Mesenchymal stem cell (in vitro differentiated cells and primary cell): ENCODE measurements around the gene KLF14.
"Not testable (repeated sequence)": the region's sequence is repeated elsewhere in the genome, so short reads cannot be mapped to it uniquely, and the experiment has no call there.

Experiments
- DNase-seq: peaks from one replicate; pipeline ENCODE4 v3.0.0-alpha.2; 2013
- H2AFZ ChIP-seq: one replicate; pipeline ENCODE4 v1.6.1; 2013; ENCODE audit warnings: low read depth, mild to moderate bottlenecking, control low read depth, inconsistent platforms, low read length, moderate library complexity
- H2AK5ac ChIP-seq: 2 replicates; pipeline ENCODE4 v1.6.1; 2013; ENCODE audit warnings: low read length, moderate library complexity, mild to moderate bottlenecking, inconsistent platforms; ENCODE audit not compliant: severe bottlenecking
- H2BK120ac ChIP-seq: one replicate; pipeline ENCODE4 v1.6.1; 2013; ENCODE audit warnings: low read depth, mild to moderate bottlenecking, inconsistent platforms, low read length, moderate library complexity
- H2BK12ac ChIP-seq, 2 experiments: one replicate each; pipeline ENCODE4 v1.6.1; 2013; ENCODE audit warnings: inconsistent platforms in 2 of 2, low read length in 2 of 2, mild to moderate bottlenecking in 2 of 2, moderate library complexity in 2 of 2, control low read depth in 1 of 2
- H2BK15ac ChIP-seq: one replicate; pipeline ENCODE4 v1.6.1; 2013; ENCODE audit warnings: mild to moderate bottlenecking, low read depth, inconsistent platforms; ENCODE audit not compliant: poor library complexity, severe bottlenecking
- H2BK5ac ChIP-seq: 2 replicates; pipeline ENCODE4 v1.6.1; 2013; ENCODE audit warnings: low read depth, mild to moderate bottlenecking, low read length, control low read depth, inconsistent platforms; ENCODE audit not compliant: poor library complexity, severe bottlenecking
- H3K14ac ChIP-seq, 2 experiments: one replicate each; pipeline ENCODE4 v1.6.1; 2013; ENCODE audit warnings: inconsistent platforms in 2 of 2, low read length in 2 of 2, control low read depth in 1 of 2, mild to moderate bottlenecking in 1 of 2, moderate library complexity in 1 of 2
- H3K18ac ChIP-seq, 2 experiments: one replicate each; pipeline ENCODE4 v1.6.1; 2013; ENCODE audit warnings: inconsistent platforms in 2 of 2, low read length in 2 of 2, control low read depth in 1 of 2, low read depth in 1 of 2, mild to moderate bottlenecking in 1 of 2
- H3K23ac ChIP-seq, 2 experiments: one replicate each; pipeline ENCODE4 v1.6.1; 2013; ENCODE audit warnings: inconsistent platforms in 2 of 2, low read length in 2 of 2, mild to moderate bottlenecking in 2 of 2, moderate library complexity in 2 of 2, control low read depth in 1 of 2
- H3K27ac ChIP-seq: 2 replicates; pipeline ENCODE4 v1.5.1; 2013; ENCODE audit warnings: mild to moderate bottlenecking, moderate library complexity, low read length, control low read depth, inconsistent platforms; ENCODE audit not compliant: poor library complexity, severe bottlenecking
- H3K27me3 ChIP-seq, 2 experiments: 2 replicates each; pipeline versions ENCODE4 v1.6.1 to v1.7.0; 2013; ENCODE audit warnings: low read length in 2 of 2, mild to moderate bottlenecking in 2 of 2, moderate library complexity in 2 of 2, control low read depth in 1 of 2, inconsistent platforms in 1 of 2; ENCODE audit not compliant: control insufficient read depth in 1 of 2, insufficient read depth in 1 of 2
- H3K36me3 ChIP-seq, 2 experiments: 2 replicates each; pipeline versions ENCODE4 v1.6.1 to v1.7.0; 2013; ENCODE audit warnings: low read length in 2 of 2, control low read depth in 1 of 2, inconsistent platforms in 1 of 2, low read depth in 1 of 2, mild to moderate bottlenecking in 1 of 2; ENCODE audit not compliant: insufficient read depth in 2 of 2, control insufficient read depth in 1 of 2
- H3K4ac ChIP-seq, 2 experiments: one replicate each; pipeline ENCODE4 v1.6.1; 2013; ENCODE audit warnings: inconsistent platforms in 2 of 2, low read length in 2 of 2, mild to moderate bottlenecking in 2 of 2, moderate library complexity in 2 of 2, control low read depth in 1 of 2, low read depth in 1 of 2
- H3K4me1 ChIP-seq: 2 replicates; pipeline ENCODE4 v1.6.1; 2013; ENCODE audit warnings: low read depth, low read length, control low read depth; ENCODE audit not compliant: control insufficient read depth, insufficient read depth
- H3K4me2 ChIP-seq: 2 replicates; pipeline ENCODE4 v1.6.1; 2013; ENCODE audit warnings: low read length, mild to moderate bottlenecking, inconsistent platforms; ENCODE audit not compliant: poor library complexity, severe bottlenecking
- H3K4me3 ChIP-seq, 2 experiments: 2 replicates each; pipeline versions ENCODE4 v1.5.1 to v1.7.0; 2013; ENCODE audit warnings: low read length in 2 of 2, mild to moderate bottlenecking in 2 of 2, control low read depth in 1 of 2, low read depth in 1 of 2; ENCODE audit not compliant: insufficient read depth in 1 of 2
- H3K79me1 ChIP-seq: replicated peaks from 2 replicates; pipeline ENCODE4 v1.6.1; 2013; ENCODE audit warnings: mild to moderate bottlenecking, control low read depth, low read length, inconsistent platforms; ENCODE audit not compliant: poor library complexity, severe bottlenecking
- H3K9ac ChIP-seq: 2 replicates; pipeline ENCODE4 v1.7.0; 2013; ENCODE audit warnings: mild to moderate bottlenecking, low read length, moderate library complexity
- H3K9me3 ChIP-seq: 2 replicates; pipeline ENCODE4 v1.7.0; 2013; ENCODE audit warnings: mild to moderate bottlenecking, low read length; ENCODE audit not compliant: control insufficient read depth
- H4K8ac ChIP-seq: one replicate; pipeline ENCODE4 v1.6.1; 2013; ENCODE audit warnings: inconsistent platforms, mild to moderate bottlenecking, low read length, moderate library complexity
- H4K91ac ChIP-seq: one replicate; pipeline ENCODE4 v1.6.1; 2013; ENCODE audit warnings: mild to moderate bottlenecking, low read length, inconsistent platforms
- WGBS: methylation state at CpG from one replicate; pipeline ENCODE4 v1.1.7; 2013; ENCODE audit warnings: mixed read lengths; 5-methylcytosine and 5-hydroxymethylcytosine counted together

Gene KLF14

GRCh38 chr7:130768854-130769253, 34.8 kb upstream of the KLF14 start:
- DNase-seq = no peak
- Histone ChIP-seq H3K4me3 (no peak overlapping the region), H3K9me3 (peaks cover 19% of the 10 kb centered on the region), H4K8ac (no peak overlapping the region), H4K91ac (no peak overlapping the region), H2AK5ac (no peak overlapping the region), H3K4me2 (no peak overlapping the region), H3K14ac (no peak overlapping the region), H3K4me1 (no peaks in the 10 kb centered on the region), H3K27me3 (no peaks in the 10 kb centered on the region), H2AFZ (no peak overlapping the region), H3K9ac (no peak overlapping the region), H3K23ac (no peak overlapping the region), H3K4ac (no peak overlapping the region), H2BK15ac (no peak overlapping the region), H2BK12ac (no peak overlapping the region), H3K36me3 (no peaks in the 10 kb centered on the region), H2BK5ac (no peak overlapping the region), H3K27ac (no peak overlapping the region), H3K18ac (no peak overlapping the region), H3K79me1 (no peaks in the 10 kb centered on the region), H2BK120ac (no peak overlapping the region)
- WGBS = no CpG with 5 or more reads among the region's 1 CpG

DNA sequence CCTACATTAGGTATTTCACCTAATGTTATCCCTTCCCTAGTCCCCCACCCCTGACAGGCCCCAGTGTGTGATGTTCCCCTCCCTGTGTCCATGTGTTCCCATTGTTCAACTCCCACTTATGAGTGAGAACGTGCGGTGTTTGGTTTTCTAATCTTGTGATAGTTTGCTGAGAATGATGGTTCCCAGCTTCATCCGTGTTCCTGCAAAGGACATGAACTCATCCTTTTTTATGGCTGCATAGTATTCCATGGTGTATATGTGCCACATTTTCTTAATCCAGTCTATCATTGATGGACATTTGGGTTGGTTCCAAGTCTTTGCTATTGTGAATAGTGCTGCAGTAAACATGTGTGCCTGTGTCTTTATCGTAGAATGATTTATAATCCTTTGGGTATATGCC, 30.6 kb upstream of the KLF14 start:
- H3K27ac ChIP-seq, DNase-seq, H3K36me3 ChIP-seq, H2BK15ac ChIP-seq, H3K4me2 ChIP-seq, H4K91ac ChIP-seq, H3K79me1 ChIP-seq, H3K23ac ChIP-seq, H2AFZ ChIP-seq, H3K18ac ChIP-seq, H2AK5ac ChIP-seq, H4K8ac ChIP-seq, H3K9ac ChIP-seq, H3K4ac ChIP-seq, H2BK5ac ChIP-seq, H3K14ac ChIP-seq, H3K4me3 ChIP-seq, H2BK12ac ChIP-seq, H2BK120ac ChIP-seq, H3K27me3 ChIP-seq, H3K4me1 ChIP-seq: not testable (repeated sequence)
- peaks cover 12% of the 10 kb centered on the region for H3K9me3 ChIP-seq
- WGBS = 90% methylated on average over 1 of the region's 4 CpGs

GRCh38 chr7:130758429-130759056, 24.5 kb upstream of the KLF14 start:
- H4K91ac ChIP-seq = no peak overlapping the region
- H3K9ac ChIP-seq = no peak overlapping the region
- no peak overlapping the region for H3K14ac ChIP-seq
- H2BK120ac ChIP-seq = no peak overlapping the region
- H2BK12ac ChIP-seq = no peak overlapping the region
- H3K27me3 ChIP-seq = peaks cover 5 to 8% of the 10 kb centered on the region in 2 experiments
- H3K79me1 ChIP-seq = no peaks in the 10 kb centered on the region
- no peaks in the 10 kb centered on the region for H3K4me1 ChIP-seq
- no peaks in the 10 kb centered on the region for H3K36me3 ChIP-seq
- no CpG with 5 or more reads among the region's 2 CpGs for WGBS
- H3K4me2 ChIP-seq = no peak overlapping the region
- no peak overlapping the region for H2BK15ac ChIP-seq
- no peaks in the 10 kb centered on the region for H3K9me3 ChIP-seq
- no peak overlapping the region for H3K4ac ChIP-seq
- no peak overlapping the region for H3K23ac ChIP-seq
- H2AFZ ChIP-seq = no peak overlapping the region
- DNase-seq = peak; percentile 62
- H3K27ac ChIP-seq = no peak overlapping the region
- no peak overlapping the region for H4K8ac ChIP-seq
- H3K4me3 ChIP-seq = no peak overlapping the region
- no peak overlapping the region for H3K18ac ChIP-seq
- no peak overlapping the region for H2BK5ac ChIP-seq
- H2AK5ac ChIP-seq = no peak overlapping the region

DNA sequence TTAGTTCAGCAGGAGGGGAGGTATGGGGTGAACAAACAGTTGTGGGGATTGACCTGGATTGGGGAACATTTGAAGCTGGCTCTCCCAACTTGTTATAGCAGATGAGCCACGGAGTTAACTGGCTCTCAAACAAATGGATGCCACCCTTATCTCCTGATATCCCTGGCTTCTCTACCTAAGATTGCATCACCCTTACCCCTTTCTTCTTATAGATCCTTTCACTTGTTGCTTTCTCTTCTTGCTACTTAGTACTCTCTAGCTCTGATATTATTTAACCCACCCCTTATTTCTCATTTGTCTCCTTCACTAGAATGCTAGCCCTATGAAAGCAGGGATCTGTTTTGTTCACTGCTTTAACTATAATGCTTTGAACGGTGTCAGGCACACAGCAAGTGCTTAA, 22.3 kb upstream of the KLF14 start:
- Histone ChIP-seq H2AFZ (no peak overlapping the region), H3K14ac (no peak overlapping the region), H3K4me1 (no peaks in the 10 kb centered on the region), H3K9me3 (no peaks in the 10 kb centered on the region), H4K91ac (no peak overlapping the region), H3K23ac (no peak overlapping the region), H2AK5ac (no peak overlapping the region), H2BK5ac (no peak overlapping the region), H3K4me2 (no peak overlapping the region), H3K4me3 (no peak overlapping the region), H3K9ac (no peak overlapping the region), H3K27me3 (peaks cover 9 to 17% of the 10 kb centered on the region in 2 experiments), H2BK12ac (no peak overlapping the region), H3K36me3 (no peaks in the 10 kb centered on the region), H3K79me1 (no peaks in the 10 kb centered on the region), H2BK15ac (no peak overlapping the region), H3K18ac (no peak overlapping the region), H4K8ac (no peak overlapping the region), H3K27ac (no peak overlapping the region), H2BK120ac (no peak overlapping the region), H3K4ac (no peak overlapping the region)
- DNase-seq = no peak
- 81% methylated on average over 1 of the region's 2 CpGs for whole genome bisulfite sequencing
